Activated T-cell treated with anti-CD3 and anti-CD28 coated beads, Interleukin-2, amount 50 U/mL, for 24 hours (primary cell): ENCODE data around the gene DOCK7.

Experiments used
- DNase-seq: peaks from one replicate; pipeline ENCODE4 v3.0.0-alpha.2; 2020
- H3K27ac Mint-ChIP-seq: 2 replicates; pipeline ENCODE4 v1.8.0; 2020; ENCODE audit warnings: mild to moderate bottlenecking, mixed read lengths
- H3K27me3 Mint-ChIP-seq: 2 replicates; pipeline ENCODE4 v1.8.0; 2020; ENCODE audit warnings: mixed read lengths
- H3K36me3 Mint-ChIP-seq: 2 replicates; pipeline ENCODE4 v1.8.0; 2020; ENCODE audit warnings: low read depth, mixed read lengths
- H3K4me1 Mint-ChIP-seq: 2 replicates; pipeline ENCODE4 v1.8.0; 2020; ENCODE audit warnings: low read depth, mixed read lengths
- H3K4me3 Mint-ChIP-seq: 2 replicates; pipeline ENCODE4 v1.8.0; 2020; ENCODE audit warnings: mild to moderate bottlenecking, moderate library complexity, mixed read lengths
- H3K9me3 Mint-ChIP-seq: 2 replicates; pipeline ENCODE4 v1.8.0; 2020; ENCODE audit warnings: mixed read lengths

DOCK7 gene

GRCh38 chr1:62444701-62445100 lies 243.5 kb downstream of the DOCK7 start:
- peaks cover 98% of the 10 kb centered on the region for H3K36me3 Mint-ChIP-seq
- H3K4me1 Mint-ChIP-seq = peaks cover 54% of the 10 kb centered on the region
- H3K9me3 Mint-ChIP-seq = no peaks in the 10 kb centered on the region
- peak overlapping the region; percentile 10 for H3K27ac Mint-ChIP-seq
- H3K27me3 Mint-ChIP-seq = no peaks in the 10 kb centered on the region
- no peak for DNase-seq
- H3K4me3 Mint-ChIP-seq = no peak overlapping the region

DNA sequence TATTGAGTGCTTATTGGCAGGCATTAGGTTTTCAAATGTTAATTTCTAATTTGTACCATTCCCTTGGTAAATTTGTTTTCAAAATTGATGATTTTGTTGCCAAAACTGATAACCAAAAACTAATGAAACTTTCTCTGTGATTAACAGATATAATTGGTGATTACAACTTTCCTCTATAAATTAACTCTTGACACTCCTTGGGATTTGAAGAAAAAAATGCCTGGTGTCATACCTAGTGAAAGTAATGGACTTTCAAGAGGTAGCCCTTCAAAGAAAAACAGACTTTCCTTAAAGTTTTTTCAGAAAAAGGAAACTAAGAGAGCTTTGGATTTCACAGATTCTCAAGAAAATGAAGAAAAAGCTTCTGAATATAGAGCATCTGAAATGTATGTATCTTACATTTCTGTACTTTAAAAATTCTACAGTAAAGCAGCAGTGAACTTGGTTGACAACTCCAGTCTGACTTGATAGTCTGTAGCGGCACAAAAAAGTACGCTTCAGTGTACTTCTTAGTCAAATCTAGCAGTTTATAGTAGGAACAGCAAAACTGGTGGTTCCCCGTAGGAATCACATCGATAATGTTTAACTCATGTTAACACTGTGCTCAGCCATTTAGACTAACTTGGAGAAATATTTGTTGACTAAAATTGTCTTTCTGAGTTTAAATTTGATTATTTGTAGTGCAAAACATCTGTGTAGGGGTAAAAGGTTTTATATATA lies 248.4 kb downstream of the DOCK7 start:
- H3K36me3 Mint-ChIP-seq = peaks cover 84% of the 10 kb centered on the region
- H3K9me3 Mint-ChIP-seq = peaks cover 2% of the 10 kb centered on the region
- peaks cover 36% of the 10 kb centered on the region for H3K4me1 Mint-ChIP-seq
- DNase-seq = no peak
- no peaks in the 10 kb centered on the region for H3K27me3 Mint-ChIP-seq
- no peak overlapping the region for H3K27ac Mint-ChIP-seq
- peak overlapping the region; percentile 97 for H3K4me3 Mint-ChIP-seq

- no peaks in the 10 kb centered on the region for H3K27me3 Mint-ChIP-seq
- H3K36me3 Mint-ChIP-seq = peaks cover 69% of the 10 kb centered on the region
Observed at GRCh38 chr1:62438163-62438562, 250.0 kb downstream of the DOCK7 start.

GRCh38 chr1:62437273-62437940 lies 250.8 kb downstream of the DOCK7 start:
- peaks cover 34% of the 10 kb centered on the region for H3K4me1 Mint-ChIP-seq
- no peaks in the 10 kb centered on the region for H3K27me3 Mint-ChIP-seq
- peaks cover 2% of the 10 kb centered on the region for H3K9me3 Mint-ChIP-seq
- DNase-seq = no peak
- peaks cover 62% of the 10 kb centered on the region for H3K36me3 Mint-ChIP-seq
- H3K4me3 Mint-ChIP-seq = peak overlapping the region; percentile 97
- H3K27ac Mint-ChIP-seq = peak overlapping the region; percentile 100

More at GRCh38 chr1:62438163-62438562, 250.0 kb downstream of the DOCK7 start:
- Mint-ChIP-seq H3K4me1 (peaks cover 34% of the 10 kb centered on the region), H3K9me3 (peaks cover 2% of the 10 kb centered on the region), H3K4me3 (peak overlapping the region; percentile 97), H3K27ac (peak overlapping the region; percentile 91)
- DNase-seq = no peak

DNA sequence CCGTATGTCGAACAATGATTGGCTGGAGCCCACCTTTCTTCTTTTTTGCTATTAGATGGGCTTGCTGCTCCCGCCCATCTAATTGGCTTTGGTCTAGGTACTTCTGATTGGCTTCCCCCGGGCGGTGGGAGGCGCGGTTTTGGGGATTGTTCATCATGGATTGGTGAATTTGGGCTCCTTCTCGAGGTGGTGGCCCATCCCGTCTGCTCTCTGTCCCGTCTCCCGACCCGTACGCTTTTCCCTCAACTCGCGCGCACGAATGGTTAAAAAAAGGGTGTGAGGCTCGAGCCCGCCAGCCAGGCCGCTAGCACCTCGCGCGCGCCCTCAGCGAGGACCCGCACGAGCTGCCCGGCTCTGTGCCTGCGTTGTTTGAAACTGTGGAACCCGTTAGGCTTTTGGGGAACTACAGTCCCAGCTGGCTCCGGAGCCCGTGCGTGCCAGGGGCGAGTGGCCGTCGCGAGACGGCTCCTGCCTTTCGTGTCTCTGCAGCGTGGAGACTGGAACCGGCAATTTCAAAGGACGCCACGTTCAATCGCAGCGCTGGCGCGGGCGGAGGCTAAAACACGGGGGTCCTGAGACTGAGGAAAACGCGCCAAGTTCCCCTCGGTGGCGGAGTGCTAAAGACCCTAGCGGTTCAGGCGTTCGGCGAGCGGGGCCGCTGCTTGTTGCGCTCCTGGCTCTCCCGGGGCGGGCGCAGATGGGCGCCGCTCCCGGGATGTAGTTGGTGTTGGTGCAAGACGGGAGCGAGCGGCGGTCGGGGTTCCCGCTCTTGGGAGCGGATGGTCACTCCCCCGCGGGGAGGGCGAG lies 251.5 kb downstream of the DOCK7 start, which contains the start of gene USP1:
USP1 (plus strand) TSS at position 584 of the 807 bp plus-strand sequence. CDS start 2,819 bp downstream, outside the sequence.
- Mint-ChIP-seq H3K4me3 (peak within 1 kb of the TSS; percentile 97), H3K4me1 (peaks cover 28% of the 10 kb centered on the region), H3K27me3 (no peaks in the 10 kb centered on the region), H3K36me3 (peaks cover 55% of the 10 kb centered on the region), H3K27ac (peak within 1 kb of the TSS; percentile 100), H3K9me3 (peaks cover 2% of the 10 kb centered on the region)
- peak; percentile 96 for DNase-seq

DNA sequence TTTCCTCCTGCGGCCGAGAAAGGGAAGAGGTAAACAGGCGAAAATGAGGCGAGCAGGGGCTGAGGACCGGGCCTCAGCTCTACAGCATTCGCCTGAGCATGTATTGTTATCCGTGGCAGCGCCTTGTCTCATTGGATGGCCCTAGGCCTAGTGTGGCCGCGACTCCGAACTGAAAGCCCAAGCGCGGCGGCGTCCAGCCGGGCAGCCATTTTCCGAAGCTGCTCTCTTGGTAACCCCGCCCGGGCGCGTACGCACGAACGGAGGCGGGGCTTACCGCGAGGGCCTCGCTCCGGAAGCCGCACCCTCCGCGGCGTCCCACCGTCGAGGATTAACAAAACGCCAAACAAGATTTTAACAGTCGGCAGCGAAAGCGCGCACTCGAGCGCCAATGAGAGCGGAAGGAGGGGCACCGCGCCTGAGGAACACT lies 252.1 kb downstream of the DOCK7 start:
- Mint-ChIP-seq H3K4me3 (peak overlapping the region; percentile 97), H3K27ac (peak overlapping the region; percentile 100), H3K36me3 (peaks cover 49% of the 10 kb centered on the region), H3K9me3 (peaks cover 2% of the 10 kb centered on the region), H3K4me1 (peaks cover 24% of the 10 kb centered on the region), H3K27me3 (no peaks in the 10 kb centered on the region)
- peak; percentile 96 for DNase-seq

- Mint-ChIP-seq H3K36me3 (peaks cover 43% of the 10 kb centered on the region), H3K4me3 (peak overlapping the region; percentile 97), H3K27ac (peak overlapping the region; percentile 100), H3K4me1 (peaks cover 18% of the 10 kb centered on the region), H3K9me3 (peaks cover 2% of the 10 kb centered on the region), H3K27me3 (no peaks in the 10 kb centered on the region)
- no peak for DNase-seq
Observed at GRCh38 chr1:62435231-62436038, 252.8 kb downstream of the DOCK7 start.

- Mint-ChIP-seq H3K9me3 (peaks cover 2% of the 10 kb centered on the region), H3K27me3 (no peaks in the 10 kb centered on the region), H3K27ac (peak overlapping the region; percentile 100), H3K36me3 (peaks cover 34% of the 10 kb centered on the region), H3K4me1 (peaks cover 11% of the 10 kb centered on the region), H3K4me3 (peak overlapping the region; percentile 97)
- DNase-seq = no peak
Observed at GRCh38 chr1:62434618-62435001, 253.6 kb downstream of the DOCK7 start.

GRCh38 chr1:62433861-62434617 lies 254.1 kb downstream of the DOCK7 start:
- peaks cover 29% of the 10 kb centered on the region for H3K36me3 Mint-ChIP-seq
- H3K4me1 Mint-ChIP-seq = peaks cover 10% of the 10 kb centered on the region
- H3K27ac Mint-ChIP-seq = peak overlapping the region; percentile 9
- no peak for DNase-seq
- H3K4me3 Mint-ChIP-seq = peak overlapping the region; percentile 28
- peaks cover 2% of the 10 kb centered on the region for H3K9me3 Mint-ChIP-seq
- no peaks in the 10 kb centered on the region for H3K27me3 Mint-ChIP-seq

- DNase-seq = no peak
- H3K4me1 Mint-ChIP-seq = peaks cover 2% of the 10 kb centered on the region
- H3K9me3 Mint-ChIP-seq = no peaks in the 10 kb centered on the region
- H3K27ac Mint-ChIP-seq = no peak overlapping the region
- H3K36me3 Mint-ChIP-seq = no peaks in the 10 kb centered on the region
- no peak overlapping the region for H3K4me3 Mint-ChIP-seq
- H3K27me3 Mint-ChIP-seq = no peaks in the 10 kb centered on the region
Observed at GRCh38 chr1:62429581-62429980, 258.6 kb downstream of the DOCK7 start.

DNA sequence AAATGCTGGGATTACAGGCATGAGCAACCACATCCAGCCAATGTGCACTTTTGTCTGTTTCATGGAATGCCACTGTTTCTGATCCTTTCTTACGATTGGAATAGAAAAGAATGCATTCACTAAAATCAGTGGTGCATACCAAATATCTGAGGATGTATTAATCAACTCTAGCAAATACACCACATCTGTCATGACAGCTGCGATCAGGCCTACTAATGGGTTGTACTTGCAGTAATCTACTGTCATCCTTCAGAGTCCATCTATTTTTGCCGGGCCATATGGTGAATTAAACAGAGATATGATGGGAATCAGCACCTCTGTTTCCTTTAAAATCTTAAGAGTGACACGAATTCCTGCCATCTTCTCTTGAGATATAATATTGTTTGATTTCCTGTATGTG lies 259.8 kb downstream of the DOCK7 start:
- Mint-ChIP-seq H3K36me3 (no peaks in the 10 kb centered on the region), H3K4me3 (no peak overlapping the region), H3K9me3 (no peaks in the 10 kb centered on the region), H3K27me3 (no peaks in the 10 kb centered on the region), H3K27ac (no peak overlapping the region), H3K4me1 (no peaks in the 10 kb centered on the region)
- no peak for DNase-seq

DNA sequence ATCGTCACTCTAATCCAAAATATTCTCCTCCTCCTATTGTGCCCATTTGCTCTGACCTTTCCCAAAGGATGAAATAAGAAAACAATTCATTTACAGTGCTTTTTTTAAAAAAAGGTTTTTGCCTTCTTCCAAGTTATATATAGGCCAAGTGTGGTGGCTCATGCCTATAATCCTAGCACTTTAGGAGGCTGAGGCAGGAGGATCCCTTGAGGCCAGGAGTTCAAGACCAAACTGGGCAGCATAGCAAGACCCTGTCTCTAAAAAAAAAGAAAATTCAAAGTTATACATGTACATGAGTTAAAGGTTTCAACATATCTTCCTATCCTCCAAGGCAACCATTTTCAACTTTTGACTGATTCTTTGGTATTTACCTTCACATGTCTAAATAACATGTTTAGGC lies 261.4 kb downstream of the DOCK7 start:
- DNase-seq = no peak
- Mint-ChIP-seq H3K27ac (no peak overlapping the region), H3K9me3 (no peaks in the 10 kb centered on the region), H3K27me3 (no peaks in the 10 kb centered on the region), H3K4me1 (no peaks in the 10 kb centered on the region), H3K36me3 (no peaks in the 10 kb centered on the region), H3K4me3 (no peak overlapping the region)

DNA sequence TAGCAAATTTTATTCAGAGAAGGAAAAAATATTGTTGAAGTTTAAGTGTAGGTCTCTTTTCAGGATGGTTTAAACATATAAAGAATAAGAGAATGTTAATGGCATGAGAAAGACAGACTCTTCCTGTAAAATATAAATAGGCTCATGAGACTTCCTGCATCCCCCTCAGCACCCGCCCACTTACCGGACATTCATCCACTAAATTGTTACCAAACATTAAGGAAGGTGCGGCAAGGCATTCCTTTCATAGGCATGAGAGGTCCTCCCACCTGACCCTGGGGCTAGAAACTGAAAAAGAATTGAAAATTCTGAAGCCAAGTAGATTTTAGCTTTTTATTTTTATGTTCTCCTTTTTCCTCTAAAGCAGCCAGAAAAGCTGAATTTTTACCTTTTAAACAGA lies 261.9 kb downstream of the DOCK7 start:
- no peak overlapping the region for H3K27ac Mint-ChIP-seq
- no peaks in the 10 kb centered on the region for H3K4me1 Mint-ChIP-seq
- H3K27me3 Mint-ChIP-seq = no peaks in the 10 kb centered on the region
- no peak for DNase-seq
- H3K36me3 Mint-ChIP-seq = no peaks in the 10 kb centered on the region
- no peak overlapping the region for H3K4me3 Mint-ChIP-seq
- no peaks in the 10 kb centered on the region for H3K9me3 Mint-ChIP-seq
